ENCODE data around the gene CDY2B.
"Not testable (repeated sequence)": the region's sequence is repeated elsewhere in the genome, so short reads cannot be mapped to it uniquely, and the experiment has no call there.

The CDY2B gene

DNA sequence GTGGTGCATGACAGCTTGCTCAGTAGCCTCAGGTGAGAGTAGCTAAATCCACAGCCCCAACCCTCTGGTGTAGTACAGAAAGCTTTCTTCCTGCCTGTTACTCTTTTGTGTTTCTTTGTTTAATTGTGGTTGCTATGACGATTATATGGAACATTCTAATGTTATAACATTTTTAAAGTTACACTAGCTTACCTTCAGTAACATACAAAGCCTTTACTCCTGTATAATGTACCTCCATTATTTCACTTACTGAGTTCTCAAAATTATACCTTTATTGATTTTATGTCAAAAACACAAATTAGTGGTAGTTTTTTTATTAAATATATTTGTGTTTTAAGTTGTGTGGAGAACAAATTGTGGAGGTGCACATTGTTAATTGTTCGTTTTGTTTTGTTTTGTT is at the start of gene CDY2B:
CDY2B (minus strand) TSS at position 101 of the 400 bp plus-strand sequence. CDS start 328 bp downstream, outside the sequence.
- DNase-seq (ENCODE audit: low read depth): not testable (repeated sequence)

DNA sequence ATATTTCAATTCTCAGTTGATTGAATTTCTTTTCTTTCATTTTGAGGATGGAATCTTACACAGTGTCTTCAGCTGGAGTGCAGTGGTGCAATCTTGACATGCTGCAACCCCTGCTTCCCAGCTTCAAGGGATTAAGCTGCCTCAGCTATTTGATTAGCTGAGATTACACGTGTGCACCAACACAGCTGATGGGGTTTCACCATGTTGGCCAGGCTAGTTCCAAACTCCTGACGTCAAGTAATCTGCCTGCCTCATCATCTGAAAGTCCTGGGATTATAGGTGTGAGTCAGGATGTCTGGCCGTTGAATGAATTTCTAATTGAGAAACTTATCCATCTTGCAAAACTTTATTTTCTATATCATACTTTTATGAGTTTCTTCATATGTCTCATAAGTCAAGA is 28.0 kb upstream of the CDY2B start:
- DNase-seq (ENCODE audit: low read depth): not testable (repeated sequence)

DNA sequence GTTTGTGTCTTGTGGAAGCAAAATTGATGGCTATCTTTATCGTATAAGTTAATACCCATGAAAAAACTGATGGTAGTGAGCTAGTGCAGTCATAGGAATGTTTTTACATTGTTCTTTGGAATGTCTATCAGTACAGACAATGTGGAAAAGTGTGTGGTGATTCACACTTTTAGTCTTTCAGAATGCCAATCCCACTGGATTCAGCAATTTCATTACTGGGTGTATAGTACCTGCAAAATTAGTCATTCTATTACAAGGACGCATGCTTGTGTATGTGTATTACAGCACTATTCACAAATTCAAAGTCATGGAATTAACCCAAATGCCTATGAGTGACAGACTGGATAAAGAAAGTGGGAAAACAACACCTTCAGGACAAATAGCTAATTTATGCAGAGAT is 27.3 kb upstream of the CDY2B start:
- DNase-seq (ENCODE audit: low read depth): not testable (repeated sequence)

DNA sequence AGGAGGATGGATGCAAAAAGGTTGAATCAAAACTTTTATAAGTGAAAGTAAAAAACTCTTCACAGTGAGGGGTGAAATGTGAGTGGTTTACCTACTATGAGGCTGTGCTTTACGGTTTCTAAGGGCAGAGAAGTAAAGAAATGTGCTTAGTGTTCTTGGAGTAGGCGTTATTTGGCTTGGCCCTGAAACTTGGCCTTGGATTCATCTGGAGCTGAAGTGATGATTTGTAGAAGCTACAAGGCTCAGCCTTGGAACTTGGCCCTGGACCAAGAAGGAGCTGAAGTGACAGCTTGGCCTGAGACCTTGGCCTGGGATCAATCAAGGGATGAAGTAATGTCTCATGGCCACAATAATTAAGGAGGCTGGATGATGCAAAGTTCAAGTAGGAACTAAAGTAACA is 1.7 kb upstream of the CDY2B start:
- not testable (repeated sequence) for DNase-seq (ENCODE audit: low read depth)

- not testable (repeated sequence) for DNase-seq (ENCODE audit: low read depth)
These were observed 3.3 kb downstream of the CDY2B start for GRCh38 chrY:17876767-17877166.

DNA sequence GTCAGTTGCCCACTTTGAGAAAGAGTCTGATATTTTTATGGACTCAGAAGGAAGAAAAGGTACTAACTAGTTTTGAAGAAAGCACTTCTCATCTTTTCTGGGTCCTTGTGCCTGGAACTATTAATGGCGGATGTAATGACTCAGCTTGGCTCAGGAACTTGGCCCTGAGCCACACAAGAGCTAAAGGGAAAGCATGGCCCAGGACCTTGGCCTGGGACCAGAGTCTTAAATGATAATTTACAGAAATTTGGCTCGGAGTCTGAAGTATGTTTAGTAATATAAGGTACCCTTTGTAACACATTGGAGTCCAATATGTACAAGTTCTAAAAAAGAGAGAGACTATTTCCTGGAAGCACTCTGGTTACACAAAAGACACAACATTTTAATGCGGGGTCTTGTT is 4.6 kb downstream of the CDY2B start:
- not testable (repeated sequence) for DNase-seq (ENCODE audit: low read depth)

DNA sequence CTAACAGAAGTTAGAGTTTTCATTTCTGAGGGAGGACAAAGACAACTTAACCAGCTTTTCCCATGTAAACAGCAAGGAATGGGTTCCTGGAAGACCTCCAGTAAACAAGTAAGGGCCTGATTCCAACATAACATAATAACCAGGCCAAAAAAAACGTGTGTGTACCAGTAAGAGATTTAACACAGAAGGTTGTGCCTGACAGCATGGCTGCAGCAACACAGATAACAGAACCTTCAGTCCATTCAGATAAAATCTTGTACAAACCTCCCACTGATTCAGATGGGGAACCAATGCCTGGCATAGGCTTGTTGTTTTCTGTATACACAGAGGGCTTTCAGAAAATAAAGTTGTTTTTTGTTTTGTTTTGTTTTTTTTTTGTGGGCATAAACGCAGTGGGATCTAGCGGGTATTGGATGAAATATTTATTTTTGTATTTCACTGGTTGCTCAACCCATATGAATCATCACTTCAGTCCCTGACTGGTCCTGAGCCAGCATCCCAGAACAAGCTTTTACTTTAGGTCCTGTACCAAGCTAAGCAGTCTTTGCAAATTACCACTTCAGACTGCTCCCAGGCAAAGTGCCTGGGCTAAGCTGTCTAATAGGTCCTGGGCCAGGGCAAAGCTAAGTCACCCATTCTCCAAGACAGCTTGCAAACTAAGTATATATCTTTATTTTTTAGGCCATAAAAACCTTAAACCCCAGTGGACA is 8.7 kb downstream of the CDY2B start:
- DNase-seq (ENCODE audit: low read depth): not testable (repeated sequence)

DNA sequence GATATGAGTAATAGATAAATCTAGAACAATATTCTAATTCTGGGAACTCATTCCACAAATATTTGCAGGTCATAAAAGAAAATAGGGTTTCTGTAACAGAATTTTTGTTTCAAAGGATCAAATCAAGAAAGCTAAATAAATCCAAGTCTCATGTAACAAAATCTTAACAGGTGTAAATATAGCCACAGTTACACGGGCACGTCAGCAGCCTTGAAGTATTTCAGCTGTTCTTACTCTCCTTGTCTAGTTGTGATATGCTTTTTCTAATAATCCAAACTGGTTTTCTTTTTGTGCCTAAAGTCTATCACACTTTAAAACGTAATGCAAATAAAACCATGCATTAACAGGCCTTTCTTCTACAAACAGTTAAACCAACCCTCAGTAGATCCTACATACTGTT is 9.3 kb downstream of the CDY2B start:
- DNase-seq (ENCODE audit: low read depth): not testable (repeated sequence)

DNA sequence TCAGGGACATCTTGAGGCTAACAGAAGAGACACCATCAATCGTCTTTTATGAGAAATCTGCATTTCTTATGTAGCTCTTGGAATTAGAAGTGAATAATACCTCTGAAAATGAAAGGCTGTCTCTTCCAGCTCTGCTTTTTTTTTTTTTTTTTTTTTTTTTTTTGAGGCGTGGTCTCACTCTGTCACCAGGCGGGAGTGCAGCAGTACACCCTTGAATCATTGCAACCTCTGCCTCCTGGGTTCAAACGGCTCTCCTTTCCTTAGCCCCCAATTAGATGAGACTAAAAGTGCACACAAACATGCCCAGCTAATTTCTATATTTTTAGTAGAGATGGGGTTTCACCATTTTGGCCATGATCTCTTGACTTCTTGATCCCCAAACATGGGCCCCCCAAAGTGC is 12.2 kb downstream of the CDY2B start:
- DNase-seq (ENCODE audit: low read depth): not testable (repeated sequence)

- not testable (repeated sequence) for DNase-seq (ENCODE audit: low read depth)
These were observed 19.4 kb downstream of the CDY2B start for GRCh38 chrY:17860634-17861033.

DNA sequence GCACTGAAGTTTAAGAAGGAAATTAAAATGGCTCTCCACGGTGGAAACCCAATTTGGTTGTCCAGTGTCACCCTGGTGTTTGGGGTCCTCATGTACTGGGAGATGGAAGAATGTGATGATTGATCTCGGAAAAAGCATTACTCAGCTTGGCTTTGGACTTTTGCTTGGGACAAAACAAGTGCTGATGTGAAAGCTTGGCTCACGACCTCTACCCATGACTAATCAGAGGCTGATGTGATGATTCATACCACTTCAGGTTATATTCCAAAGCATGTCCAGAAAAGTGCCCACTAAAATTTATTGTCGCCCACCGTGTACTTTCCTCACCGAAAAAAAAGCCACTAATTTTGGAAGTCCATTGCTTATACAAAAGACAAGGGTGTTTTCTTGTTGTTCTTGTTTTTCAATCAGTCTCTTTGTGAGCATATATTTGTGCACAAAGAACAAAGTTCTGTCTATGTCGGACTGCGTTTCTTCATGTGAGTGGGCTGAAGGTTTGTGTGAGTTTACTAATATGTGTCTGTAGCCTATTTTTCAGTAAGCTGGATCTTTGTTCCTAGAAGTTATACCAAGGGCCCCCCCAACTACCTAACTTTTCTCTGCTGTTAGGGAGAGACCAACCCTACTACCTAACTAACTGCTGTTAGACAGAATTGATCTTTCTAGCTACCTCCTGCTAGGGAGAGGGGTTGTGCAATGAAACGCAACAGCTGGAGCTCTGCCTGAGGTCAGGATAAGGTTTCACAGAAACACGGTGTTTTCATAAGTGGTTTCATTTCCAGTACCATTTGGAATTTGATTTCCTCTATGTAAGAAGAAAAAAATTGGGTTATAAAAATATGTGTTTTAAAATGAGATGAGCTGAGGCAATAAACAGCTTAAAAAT is 22.8 kb downstream of the CDY2B start:
- not testable (repeated sequence) for DNase-seq (ENCODE audit: low read depth)

DNA sequence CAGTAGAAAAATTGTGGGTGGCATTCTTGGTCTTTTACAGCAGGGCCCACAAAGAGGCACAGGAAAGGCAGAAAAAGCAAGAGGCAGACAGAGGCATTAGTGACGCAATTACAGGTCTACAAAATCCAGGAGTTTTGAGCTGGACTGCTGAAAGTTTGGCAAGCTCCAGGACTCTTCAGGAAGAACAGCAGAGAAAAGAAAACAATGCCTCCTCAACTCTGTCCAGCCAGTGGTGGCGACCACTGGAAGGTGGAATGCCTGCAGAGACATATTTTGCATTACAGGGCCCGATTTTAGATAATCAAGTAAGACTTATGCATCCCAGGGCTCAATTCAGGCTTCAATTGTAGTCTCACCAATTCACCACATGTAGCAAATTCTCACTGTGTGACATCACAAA is 23.5 kb downstream of the CDY2B start:
- DNase-seq (ENCODE audit: low read depth): not testable (repeated sequence)

DNA sequence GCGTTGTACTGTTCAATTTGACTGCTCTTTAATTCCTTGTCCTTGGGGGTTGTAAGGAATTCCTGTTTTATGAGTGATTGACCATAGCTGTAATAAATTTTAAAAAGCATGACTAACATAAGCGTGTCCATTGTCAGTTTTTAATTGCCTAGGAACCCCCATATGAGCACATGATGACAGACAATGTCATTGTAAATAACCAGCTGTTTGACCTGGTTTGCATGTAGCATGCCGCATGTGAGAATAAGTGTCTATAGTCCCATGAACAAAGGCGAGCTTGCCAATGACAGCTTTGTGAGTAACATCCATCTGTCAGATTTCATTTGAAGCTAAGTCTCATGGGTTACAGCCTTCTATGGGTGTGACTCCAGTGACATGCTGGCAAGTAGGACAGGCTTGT is 30.9 kb downstream of the CDY2B start:
- DNase-seq (ENCODE audit: low read depth): not testable (repeated sequence)

DNA sequence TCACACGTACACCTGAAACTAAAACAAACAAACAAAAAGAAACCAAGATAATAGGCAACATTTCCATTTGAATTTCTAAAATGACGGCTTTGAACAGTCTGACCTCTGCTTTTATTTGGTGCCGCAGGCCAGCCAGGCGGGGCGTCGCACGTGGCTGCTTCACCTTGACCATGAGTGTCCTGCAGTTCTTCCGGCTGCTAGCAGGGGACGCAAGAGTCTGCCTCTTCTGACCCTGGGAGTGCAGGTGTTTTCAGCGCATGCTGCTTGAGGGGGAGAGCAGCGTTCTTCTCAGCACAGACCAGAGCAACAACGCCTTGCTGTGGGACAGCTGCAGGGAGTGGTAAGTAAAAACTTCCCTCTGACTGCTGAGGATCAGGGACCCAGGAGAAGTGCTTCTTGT is 47.9 kb downstream of the CDY2B start:
- not testable (repeated sequence) for DNase-seq (ENCODE audit: low read depth)

Measured in fibroblast of the conjunctiva (primary cell).